ENCODE data around the gene GAP43.
A peak's percentile ranks its signal among the peaks of the same experiment; 100 is the strongest.

GAP43 gene

GRCh38 chr3:115627180-115628074 lies 4.1 kb downstream of the GAP43 start:
- no peak for DNase-seq (ENCODE audit: low read depth)

DNA sequence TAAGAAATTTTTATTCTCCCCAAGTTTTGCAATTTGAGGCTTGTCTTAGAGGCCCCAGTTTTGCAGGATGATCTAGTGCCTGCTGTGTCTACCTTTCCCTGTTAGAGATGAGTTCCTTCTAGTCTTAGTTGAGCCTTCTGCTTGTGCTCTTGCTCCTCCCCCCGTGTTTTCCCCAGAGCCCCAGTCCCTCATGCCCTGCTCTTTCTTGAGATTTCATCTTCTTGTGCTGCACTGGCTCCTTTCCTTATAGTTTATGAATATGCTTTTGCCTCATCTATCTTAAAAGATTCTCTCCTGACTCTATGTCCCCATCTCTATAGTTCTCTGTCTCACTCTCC lies 4.7 kb downstream of the GAP43 start:
- no peak for DNase-seq (ENCODE audit: low read depth)

DNA sequence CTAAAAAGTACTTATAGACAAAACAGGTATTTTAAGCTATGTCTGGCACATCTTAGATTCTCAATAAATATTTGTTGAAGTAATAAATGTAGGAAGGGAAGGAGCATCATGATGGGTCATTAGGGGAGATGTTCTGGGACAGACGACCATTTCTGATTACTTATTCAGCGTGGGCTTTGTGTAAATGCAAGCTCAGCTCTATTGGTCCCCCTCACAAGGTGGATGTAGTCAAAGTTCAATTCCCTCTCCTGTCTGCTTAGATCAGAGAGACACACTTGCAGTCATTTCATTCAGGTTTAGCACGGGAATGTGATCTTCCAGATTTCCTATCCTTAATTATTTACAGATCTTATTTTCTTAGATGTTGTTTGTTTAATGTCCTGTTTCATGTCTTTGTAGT lies 7.5 kb downstream of the GAP43 start:
- no peak for DNase-seq (ENCODE audit: low read depth)

DNA sequence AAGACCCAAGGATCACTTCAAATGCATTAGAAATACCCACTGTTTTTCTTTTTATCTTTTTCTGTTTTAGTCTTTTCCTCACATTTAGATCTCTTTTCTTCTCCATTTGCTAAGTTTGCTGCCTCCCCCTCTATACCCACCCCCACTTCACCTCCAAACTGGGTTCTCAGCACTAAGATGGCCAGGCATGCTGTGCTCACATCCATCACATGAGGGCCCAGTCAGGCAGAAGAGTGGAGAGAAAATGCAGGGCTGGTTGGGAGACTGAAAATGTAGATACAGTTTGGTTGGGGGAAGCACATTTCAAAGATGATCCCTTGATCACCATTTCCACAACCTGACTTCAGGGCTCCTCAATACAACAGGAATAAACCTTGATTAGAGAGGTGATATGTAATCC lies 8.7 kb downstream of the GAP43 start:
- no peak for DNase-seq (ENCODE audit: low read depth)

DNA sequence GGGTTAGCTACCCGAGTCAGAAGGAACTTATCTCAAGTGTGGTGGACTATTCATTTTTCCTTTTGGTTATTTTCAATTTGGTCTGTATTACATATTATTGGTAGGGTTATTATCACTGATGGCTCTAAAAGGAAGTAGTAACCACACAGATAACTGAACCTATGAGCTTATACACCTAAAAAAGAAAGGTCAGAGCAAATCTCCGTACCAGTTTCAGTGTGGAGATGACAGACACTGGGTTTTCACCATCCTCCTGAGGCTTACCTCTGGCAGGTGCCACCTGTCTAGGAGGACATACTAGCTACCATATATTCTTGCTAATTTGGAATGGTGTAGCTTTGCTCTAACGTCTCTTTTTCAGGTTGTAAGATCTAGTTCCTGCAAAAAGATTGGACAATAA lies 10.2 kb downstream of the GAP43 start:
- DNase-seq (ENCODE audit: low read depth) = no peak

GRCh38 chr3:115634052-115634451 lies 10.7 kb downstream of the GAP43 start:
- no peak for DNase-seq (ENCODE audit: low read depth)

GRCh38 chr3:115635406-115635805 lies 12.1 kb downstream of the GAP43 start:
- no peak for DNase-seq (ENCODE audit: low read depth)

- DNase-seq (ENCODE audit: low read depth) = no peak
Measured at GRCh38 chr3:115638241-115638640, 14.9 kb downstream of the GAP43 start.

DNA sequence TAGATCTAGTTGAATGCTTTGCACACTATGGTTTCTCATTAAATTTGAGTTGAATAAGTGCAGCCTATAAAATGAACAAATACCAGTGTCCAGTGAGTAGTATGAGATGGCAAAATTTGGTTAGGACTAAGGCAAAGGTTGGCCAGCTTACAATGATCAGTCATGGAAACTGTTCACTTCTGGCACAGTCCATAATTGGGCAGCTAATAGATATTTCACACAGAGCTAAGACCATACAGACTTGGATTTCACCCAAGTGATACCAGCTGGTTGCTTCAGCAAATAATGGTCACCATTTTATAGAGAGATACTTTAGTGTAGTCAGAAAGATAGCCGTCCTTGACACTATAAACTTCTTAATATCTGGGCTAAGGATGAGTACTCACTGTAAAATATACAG lies 15.7 kb downstream of the GAP43 start:
- DNase-seq (ENCODE audit: low read depth) = no peak

DNA sequence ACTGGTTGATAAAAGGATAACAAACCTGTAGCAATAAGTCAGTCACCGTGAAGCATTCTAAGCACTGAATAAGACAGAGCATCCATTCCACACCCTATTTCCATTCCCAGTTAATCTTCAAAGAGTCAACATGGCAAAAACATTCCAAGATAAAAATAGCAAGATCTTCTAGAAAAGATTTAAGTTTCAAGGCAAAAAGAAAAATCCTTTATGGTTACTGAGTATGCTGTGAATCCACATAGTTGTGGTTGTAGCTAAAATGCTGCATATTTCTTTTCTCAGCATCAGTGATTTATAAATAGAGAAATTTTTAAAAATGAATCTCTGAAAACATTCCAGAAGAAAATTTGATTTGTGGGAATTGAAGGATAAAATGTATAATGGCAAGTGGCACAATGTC lies 21.1 kb downstream of the GAP43 start:
- DNase-seq (ENCODE audit: low read depth) = no peak

DNA sequence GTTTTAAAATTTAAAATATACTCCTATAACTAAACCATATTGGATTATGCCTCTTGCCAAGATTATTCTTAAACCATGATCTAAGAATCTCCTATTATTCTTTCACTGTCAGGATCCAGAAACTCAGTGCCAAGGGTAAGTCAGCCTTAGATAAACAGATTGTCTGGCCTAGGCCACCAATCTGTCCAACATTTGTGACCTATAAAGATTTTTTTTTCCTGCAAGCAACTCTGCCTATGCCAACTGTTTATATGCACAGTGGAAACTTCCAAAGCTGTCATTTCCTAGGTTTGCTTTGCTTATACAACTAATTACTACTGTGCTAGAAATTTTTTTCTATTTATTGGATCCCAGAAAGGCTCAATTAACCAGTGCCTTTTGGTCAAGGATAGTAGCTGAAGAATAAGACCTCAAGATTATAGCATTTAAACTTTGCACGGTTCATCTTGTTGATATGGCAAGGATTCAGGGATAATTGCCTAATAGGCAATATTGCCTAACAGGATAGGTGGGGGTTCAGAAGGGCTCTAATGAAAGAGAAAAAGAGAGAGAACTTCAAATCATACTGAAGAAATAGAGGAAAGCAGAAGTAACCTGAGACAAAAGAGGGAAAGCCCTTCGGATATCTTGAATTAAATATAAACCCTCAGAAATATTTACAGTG lies 22.8 kb downstream of the GAP43 start:
- DNase-seq (ENCODE audit: low read depth) = no peak

DNA sequence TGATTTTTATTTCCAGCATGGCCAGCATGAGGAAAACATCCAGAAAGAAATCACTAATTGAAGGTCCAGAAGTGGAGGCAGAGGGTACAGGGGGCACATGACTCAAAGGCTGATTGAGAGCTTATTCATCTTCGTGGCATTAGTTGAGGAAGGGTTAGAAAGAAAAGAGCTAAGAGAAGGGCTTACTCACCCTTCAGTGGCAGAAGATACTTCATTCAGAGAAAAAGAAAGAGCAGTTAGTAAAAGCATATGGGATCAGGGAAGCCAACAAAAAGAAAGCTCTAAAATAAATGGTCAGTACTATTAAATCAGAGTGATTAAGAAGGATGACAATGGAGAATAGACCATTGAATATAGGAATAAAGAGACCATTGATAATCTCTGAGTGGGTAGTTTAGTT lies 25.2 kb downstream of the GAP43 start:
- no peak for DNase-seq (ENCODE audit: low read depth)

GRCh38 chr3:115651087-115651486 lies 27.8 kb downstream of the GAP43 start:
- no peak for DNase-seq (ENCODE audit: low read depth)

DNA sequence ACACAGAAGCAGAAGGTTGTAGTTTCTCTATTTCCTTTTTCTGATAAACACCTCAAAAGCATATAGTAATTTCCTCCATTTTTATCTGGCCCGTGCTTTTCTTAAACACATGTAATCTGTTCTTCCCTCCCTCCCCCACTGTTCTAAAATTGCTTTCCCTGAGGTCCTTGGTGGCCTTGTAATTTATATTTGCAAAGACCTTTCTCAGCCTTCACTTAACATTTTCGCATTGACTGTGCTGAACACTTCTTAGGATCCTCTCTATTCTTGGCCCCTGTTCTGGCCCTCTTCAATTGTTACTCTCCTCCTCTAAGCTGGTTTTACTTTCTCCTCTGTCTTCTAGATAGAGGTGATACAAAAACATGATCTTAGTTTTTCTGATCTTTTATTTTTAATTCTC lies 28.3 kb downstream of the GAP43 start:
- no peak for DNase-seq (ENCODE audit: low read depth)

- no peak for DNase-seq (ENCODE audit: low read depth)
Measured at GRCh38 chr3:115652738-115653137, 29.4 kb downstream of the GAP43 start.

DNA sequence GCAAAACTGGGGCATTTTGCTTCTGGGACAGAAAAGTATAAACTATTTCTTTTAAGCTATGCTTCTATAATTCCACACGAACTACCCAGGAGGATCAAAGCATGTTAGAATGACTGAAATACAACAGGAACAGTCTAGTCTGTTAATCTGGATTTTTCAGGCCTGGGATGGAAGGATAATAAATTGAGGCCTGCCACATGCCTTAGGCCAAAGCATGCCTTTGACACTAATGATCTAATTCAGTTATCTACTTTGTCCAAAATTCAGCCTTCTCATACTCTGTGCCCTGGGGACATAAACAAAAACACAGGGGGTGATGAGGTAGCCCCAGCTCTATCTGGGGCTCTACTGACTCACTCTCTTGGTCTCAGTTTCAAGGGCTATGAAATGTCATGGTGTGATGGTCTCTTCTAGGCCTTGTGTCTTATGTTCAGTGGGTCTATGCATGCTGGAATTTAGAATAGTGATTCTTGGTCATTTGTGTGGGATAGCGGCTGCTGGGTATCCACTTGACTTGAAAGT lies 32.5 kb downstream of the GAP43 start:
- no peak for DNase-seq (ENCODE audit: low read depth)

- DNase-seq (ENCODE audit: low read depth) = no peak
Measured at GRCh38 chr3:115657168-115657567, 33.9 kb downstream of the GAP43 start.

- no peak for DNase-seq (ENCODE audit: low read depth)
Measured at GRCh38 chr3:115658032-115658336, 34.7 kb downstream of the GAP43 start.

DNA sequence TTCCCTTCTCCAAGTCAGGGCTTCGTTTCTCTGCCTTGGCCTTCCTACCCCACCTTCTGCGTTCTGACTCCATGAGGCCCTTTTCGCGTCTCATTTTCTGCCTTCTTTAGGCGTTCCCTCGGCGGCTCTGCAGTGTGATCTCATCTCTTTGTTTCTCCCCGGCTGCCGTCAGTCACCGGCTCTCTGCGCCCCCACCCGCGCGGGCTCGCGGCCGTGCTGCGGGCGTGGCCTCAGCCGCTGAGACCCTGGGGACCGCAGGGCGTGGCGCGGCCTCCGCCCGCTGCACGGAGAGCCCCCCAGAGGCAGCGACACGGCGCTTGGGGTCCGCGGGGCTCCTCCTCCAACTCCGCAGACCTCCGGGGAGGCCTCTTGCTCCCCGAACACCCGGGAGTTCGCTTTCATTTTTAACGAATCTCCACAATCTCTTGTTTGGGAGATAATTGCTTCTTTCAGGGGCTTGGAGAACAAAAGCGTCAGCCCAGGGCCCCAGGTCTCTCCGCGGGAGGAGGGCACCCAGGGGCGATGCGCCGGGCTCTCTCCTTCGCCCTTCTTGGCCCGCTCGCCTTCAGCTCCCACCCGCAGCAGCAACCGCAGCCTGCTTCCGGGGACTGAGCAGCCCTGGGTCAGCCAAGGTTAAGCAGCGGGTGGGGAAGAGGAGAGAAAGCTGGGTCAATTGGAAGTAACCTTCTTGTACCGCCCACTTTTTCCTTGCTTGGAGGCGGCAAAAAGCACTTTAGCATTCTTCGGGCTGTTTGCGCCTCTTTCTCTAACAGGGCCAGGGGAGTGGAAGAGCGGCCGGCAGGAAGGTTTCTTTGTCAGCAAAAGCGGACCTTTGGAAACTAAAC lies 35.2 kb downstream of the GAP43 start:
- peak; percentile 52 for DNase-seq (ENCODE audit: low read depth)

DNA sequence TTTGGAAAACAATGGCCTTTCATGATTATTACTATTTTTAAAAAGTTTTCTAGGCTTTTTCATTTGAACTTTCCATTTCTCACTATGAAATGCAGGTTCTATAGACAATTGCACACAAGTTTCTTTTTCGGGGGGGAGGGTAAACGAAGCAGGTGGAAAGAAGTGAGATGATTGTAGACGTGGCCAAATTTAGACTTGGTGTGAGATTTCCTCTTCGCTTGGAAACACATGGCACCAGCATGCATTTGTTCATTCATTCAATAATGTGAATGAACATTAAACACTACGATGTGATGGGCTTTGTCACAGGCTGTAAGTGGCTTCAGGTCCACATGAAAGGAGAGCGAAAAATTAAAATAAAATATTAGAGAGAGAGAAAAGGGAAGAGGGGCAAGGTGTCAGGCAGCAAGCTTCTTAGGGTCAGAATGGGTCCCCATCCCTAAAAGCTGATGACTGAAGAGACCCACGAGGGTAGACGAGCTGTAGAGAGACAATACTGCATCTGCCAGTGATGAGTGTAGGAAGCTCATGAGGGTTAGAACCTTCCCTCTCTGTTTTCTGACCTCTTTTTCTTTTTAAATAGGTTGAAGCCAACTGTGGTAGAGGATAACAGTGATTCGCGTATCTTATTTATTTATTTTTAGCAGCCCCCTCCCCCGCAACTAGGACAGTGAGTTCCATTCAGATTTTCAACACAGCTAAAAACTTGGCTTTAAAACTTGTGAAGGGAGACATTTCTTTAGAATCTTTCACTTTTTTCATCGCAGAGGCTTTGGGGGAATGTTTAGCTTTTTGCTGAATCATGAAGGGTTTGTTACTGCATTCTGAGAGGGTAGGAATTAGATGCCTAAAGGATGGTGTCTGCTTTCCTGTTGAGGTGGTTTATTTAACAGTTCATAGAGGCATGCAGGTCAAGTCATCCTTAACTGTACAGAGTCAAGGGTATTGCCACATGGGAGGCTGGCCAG lies 36.2 kb downstream of the GAP43 start:
- DNase-seq (ENCODE audit: low read depth) = no peak

DNA sequence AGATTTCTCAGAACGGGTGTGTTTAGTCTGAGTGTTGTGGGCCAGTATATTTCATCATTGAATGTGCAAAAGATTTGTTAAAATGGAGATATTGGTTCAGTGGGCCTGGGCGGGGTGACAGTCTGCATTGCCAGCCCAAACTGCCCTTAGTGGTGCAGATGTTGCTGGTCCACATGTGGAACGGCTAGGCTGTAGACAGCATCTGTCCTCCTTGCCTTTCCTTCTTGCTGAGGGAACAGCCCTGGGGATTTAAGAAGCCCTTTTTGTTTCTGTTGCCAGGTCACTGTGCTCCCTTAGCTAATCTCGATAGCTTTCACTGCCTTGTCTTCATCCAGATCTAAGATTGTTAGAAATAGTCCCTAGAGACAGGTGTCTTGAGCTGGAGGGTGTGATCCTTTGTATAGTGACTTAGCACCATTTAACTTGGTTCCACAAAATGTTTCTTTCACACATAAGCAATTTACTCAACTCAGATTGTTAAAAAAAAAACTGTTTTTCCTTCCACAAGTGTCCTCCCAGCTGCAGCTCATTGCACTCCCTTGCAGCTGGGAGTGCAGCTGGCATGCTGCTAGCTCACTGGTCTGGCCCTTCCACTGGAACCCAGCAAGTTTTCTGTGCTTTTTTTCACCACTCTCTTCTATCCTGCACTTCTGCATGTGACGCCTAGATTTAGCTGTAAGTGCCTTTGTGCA lies 37.5 kb downstream of the GAP43 start:
- DNase-seq (ENCODE audit: low read depth) = no peak
